Tibial artery (tissue), 4 donors: ENCODE data around the gene ZNF652.
"Not testable (repeated sequence)": the region's sequence is repeated elsewhere in the genome, so short reads cannot be mapped to it uniquely, and the experiment has no call there.

Experiments used
- DNase-seq, 2 donors: peaks; one replicate each; pipeline ENCODE4 v3.0.0-alpha.2; 2019
- H3K27ac ChIP-seq, 2 donors: fragments of 200-600 bp; sonication (generic) in 1 of 2; 1 replicate in 1 of 2; 2 replicates in 1 of 2; pipeline ENCODE4 v1.5.1; 2018 to 2019; ENCODE audit warnings: mild to moderate bottlenecking in 1 of 2
- H3K27me3 ChIP-seq, 2 donors: fragments of 200-600 bp; sonication (generic) in 1 of 2; one replicate each; pipeline versions ENCODE4 v1.5.1 to v1.6.0; 2016 to 2019
- H3K36me3 ChIP-seq, 3 donors: fragments of 200-600 bp; sonication (generic) in 2 of 3; one replicate each; pipeline ENCODE4 v1.5.1; 2016 to 2019; ENCODE audit warnings: mild to moderate bottlenecking in 2 of 3
- H3K4me1 ChIP-seq, 4 donors: fragments of 200-600 bp; sonication (generic) in 2 of 4; 1 replicate in 3 of 4; 2 replicates in 1 of 4; pipeline ENCODE4 v1.5.1; 2016 to 2019
- H3K4me3 ChIP-seq, 2 donors: fragments of 200-600 bp; sonication (generic) in 1 of 2; 1 replicate in 1 of 2; 2 replicates in 1 of 2; pipeline ENCODE4 v1.5.1; 2018 to 2019; ENCODE audit warnings: mild to moderate bottlenecking in 2 of 2
- H3K9me3 ChIP-seq, 3 donors: fragments of 200-600 bp; sonication (generic) in 1 of 3; one replicate each; pipeline ENCODE4 v1.5.1; 2016 to 2019
- CTCF ChIP-seq, 2 experiments: fragments of 200-600 bp in 1 of 2; fragments of 450-650 bp in 1 of 2; IDR thresholded peaks; one replicate each; pipeline ENCODE4 v1.5.1; 2017 to 2019; ENCODE audit warnings: antibody characterized with exemption in 2 of 2, mild to moderate bottlenecking in 1 of 2, moderate library complexity in 1 of 2
- intact Hi-C: fragments of 100-400 bp; cut with DNase I; formaldehyde crosslinking; loops from one replicate; pipeline ENCODE4 v1.15.0; 2023; ENCODE audit warnings: low total_unique reads

The ZNF652 gene

DNA sequence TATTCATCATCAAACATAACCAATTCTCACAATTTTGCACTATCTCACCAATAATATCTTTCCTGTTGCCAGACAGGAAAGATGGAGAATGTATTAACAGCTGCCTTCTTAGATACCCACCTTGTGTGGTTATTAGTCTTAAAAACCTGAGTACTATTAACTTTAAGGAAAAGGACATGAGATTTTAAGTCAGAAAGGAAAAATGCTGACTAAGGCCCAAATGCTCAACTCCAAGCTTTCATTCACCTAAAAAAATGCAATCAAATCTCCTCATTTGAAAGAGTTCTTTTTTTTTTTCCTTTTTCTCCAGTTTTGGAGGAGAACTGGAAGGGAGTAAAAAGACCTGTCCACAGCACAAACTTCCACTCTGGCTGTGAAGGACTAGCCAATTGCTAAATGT lies 70.1 kb downstream of the ZNF652 start:
- H3K4me3 ChIP-seq, result no peak overlapping the region
- no peaks in the 10 kb centered on the region for H3K9me3 ChIP-seq
- no peaks in the 10 kb centered on the region for H3K27me3 ChIP-seq
- no peak for TF ChIP-seq CTCF (IDR thresholded peaks at IDR 0.05)
- H3K4me1 ChIP-seq, result no peaks in the 10 kb centered on the region
- peaks cover 0 to 12% (median 10%) of the 10 kb centered on the region in 3 donors for H3K36me3 ChIP-seq
- no peak overlapping the region for H3K27ac ChIP-seq
- no peak for DNase-seq
- intact Hi-C loops, result loop anchor here (5.0 kb wide), 1 partner anchor 70 kb away; no protein-coding TSS in a partner anchor

GRCh38 chr17:49290690-49291359 lies 71.2 kb downstream of the ZNF652 start:
- intact Hi-C loops, result loop anchor here (5.0 kb wide), 1 partner anchor 69 kb away; no protein-coding TSS in a partner anchor

GRCh38 chr17:49288388-49288787 lies 73.7 kb downstream of the ZNF652 start:
- intact Hi-C loops, result no loop called here

More at GRCh38 chr17:49290690-49291359, 71.2 kb downstream of the ZNF652 start:
- H3K27ac ChIP-seq, result no peak overlapping the region
- H3K4me3 ChIP-seq, result no peak overlapping the region
- peak; percentile 53 to 62 for TF ChIP-seq CTCF (IDR thresholded peaks at IDR 0.05)
- H3K27me3 ChIP-seq, result no peaks in the 10 kb centered on the region
- no peak for DNase-seq
- no peaks in the 10 kb centered on the region for H3K9me3 ChIP-seq
- no peaks in the 10 kb centered on the region for H3K4me1 ChIP-seq
- H3K36me3 ChIP-seq, result peaks cover 0 to 12% (median 10%) of the 10 kb centered on the region in 3 donors

DNA sequence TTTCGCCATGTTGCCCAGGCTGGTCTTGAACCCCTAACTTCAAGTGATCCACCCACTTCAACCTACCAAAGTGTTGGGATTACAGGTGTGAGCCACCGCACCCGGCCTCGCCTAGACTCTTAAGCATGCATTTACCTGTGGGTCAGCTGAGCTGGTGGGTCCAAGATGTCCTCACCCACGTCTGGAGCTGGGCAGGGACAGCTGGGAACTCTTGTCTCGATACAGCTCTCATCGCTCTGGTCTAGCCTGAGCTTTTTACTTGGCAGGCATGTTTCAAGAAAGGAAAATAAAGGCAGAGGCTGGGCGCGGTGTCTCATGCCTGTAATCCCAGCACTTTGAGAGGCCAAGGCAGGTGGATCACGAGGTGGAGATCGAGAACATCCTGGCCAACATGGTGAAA lies 74.6 kb downstream of the ZNF652 start:
- TF ChIP-seq CTCF (IDR thresholded peaks at IDR 0.05), result no peak
- Histone ChIP-seq H3K4me1 (no peaks in the 10 kb centered on the region), H3K27me3 (no peaks in the 10 kb centered on the region), H3K9me3 (no peaks in the 10 kb centered on the region), H3K4me3 (no peak overlapping the region), H3K27ac (no peak overlapping the region), H3K36me3 (peaks cover 0 to 12% (median 10%) of the 10 kb centered on the region in 3 donors)
- intact Hi-C loops, result no loop called here
- no peak for DNase-seq

More at GRCh38 chr17:49288388-49288787, 73.7 kb downstream of the ZNF652 start:
- Histone ChIP-seq H3K4me1 (no peaks in the 10 kb centered on the region), H3K4me3 (no peak overlapping the region), H3K27ac (no peak overlapping the region), H3K27me3 (no peaks in the 10 kb centered on the region), H3K9me3 (no peaks in the 10 kb centered on the region), H3K36me3 (peaks cover 0 to 12% (median 10%) of the 10 kb centered on the region in 3 donors)
- TF ChIP-seq CTCF (IDR thresholded peaks at IDR 0.05), result no peak
- no peak for DNase-seq

- H3K36me3 ChIP-seq, result peaks cover 0 to 12% (median 10%) of the 10 kb centered on the region in 3 donors
- DNase-seq, H3K4me1 ChIP-seq, intact Hi-C loops, H3K4me3 ChIP-seq, H3K27ac ChIP-seq, H3K27me3 ChIP-seq, H3K9me3 ChIP-seq: not testable (repeated sequence)
These were observed 75.6 kb downstream of the ZNF652 start for GRCh38 chr17:49286261-49286973.

GRCh38 chr17:49285716-49286115 lies 76.3 kb downstream of the ZNF652 start:
- intact Hi-C loops, result no loop called here
- no peak for TF ChIP-seq CTCF (IDR thresholded peaks at IDR 0.05)
- DNase-seq, result no peak

More at GRCh38 chr17:49285716-49286115, 76.3 kb downstream of the ZNF652 start:
- Histone ChIP-seq H3K27ac (no peak overlapping the region), H3K4me1 (no peaks in the 10 kb centered on the region), H3K36me3 (peaks cover 0 to 12% (median 10%) of the 10 kb centered on the region in 3 donors), H3K9me3 (no peaks in the 10 kb centered on the region), H3K4me3 (no peak overlapping the region), H3K27me3 (no peaks in the 10 kb centered on the region)
